Astrocyte (in vitro differentiated cells and primary cell): Measurements from ENCODE around the gene RNF149. TPM values are rescaled to one million over a fixed set of nuclear protein-coding genes. Genes with fewer than 3 reads are reported as not detected.

Source experiments
- DNase-seq: peaks from one replicate; pipeline ENCODE4 v3.0.0-alpha.2; 2010; ENCODE audit warnings: low read depth
- FAIRE-seq: peaks from 2 replicates; lab custom pipeline; 2011; peaks lifted over from hg19 to GRCh38; lab: Jason Lieb, UNC
- H2AFZ ChIP-seq: 2 replicates; pipeline ENCODE4 v1.6.0; 2012; ENCODE audit warnings: low read depth, low read length, inconsistent platforms
- H3K27ac ChIP-seq: 2 replicates; pipeline ENCODE4 v1.5.1; 2011; ENCODE audit warnings: low read depth, low read length, inconsistent platforms
- H3K27me3 ChIP-seq: 2 replicates; pipeline ENCODE4 v1.6.0; 2011; ENCODE audit warnings: low read length, inconsistent platforms; ENCODE audit not compliant: insufficient read depth
- H3K36me3 ChIP-seq: 2 replicates; pipeline ENCODE4 v1.5.1; 2011; ENCODE audit warnings: low read length, inconsistent platforms; ENCODE audit not compliant: insufficient read depth
- H3K4me1 ChIP-seq: 2 replicates; pipeline ENCODE4 v1.5.1; 2011; ENCODE audit warnings: low read length, inconsistent platforms; ENCODE audit not compliant: insufficient read depth
- H3K4me2 ChIP-seq: 2 replicates; pipeline ENCODE4 v1.6.0; 2012; ENCODE audit warnings: low read length, inconsistent platforms
- H3K4me3 ChIP-seq: 2 replicates; pipeline ENCODE4 v1.5.1; 2011; ENCODE audit warnings: low read depth, mild to moderate bottlenecking, low read length, inconsistent platforms; ENCODE audit not compliant: insufficient read depth
- H3K79me2 ChIP-seq: 2 replicates; pipeline ENCODE4 v1.6.0; 2012; ENCODE audit warnings: mild to moderate bottlenecking, low read length, inconsistent platforms; ENCODE audit not compliant: insufficient read depth
- H3K9ac ChIP-seq: 2 replicates; pipeline ENCODE4 v1.6.0; 2012; ENCODE audit warnings: mild to moderate bottlenecking, low read length, inconsistent platforms
- H3K9me3 ChIP-seq: 2 replicates; pipeline ENCODE4 v1.5.1; 2012; ENCODE audit warnings: low read depth, mild to moderate bottlenecking, low read length, inconsistent platforms; ENCODE audit not compliant: insufficient read depth
- H4K20me1 ChIP-seq: 2 replicates; pipeline ENCODE4 v1.6.0; 2012; ENCODE audit warnings: low read length, inconsistent platforms; ENCODE audit not compliant: insufficient read depth
- H3K27ac Mint-ChIP-seq: one replicate; pipeline ENCODE4 v1.8.0; 2021; ENCODE audit warnings: mild to moderate bottlenecking, mixed read lengths; ENCODE audit not compliant: unreplicated experiment
- H3K27me3 Mint-ChIP-seq: one replicate; pipeline ENCODE4 v1.8.0; 2021; ENCODE audit warnings: low read depth, mixed read lengths; ENCODE audit not compliant: unreplicated experiment
- H3K36me3 Mint-ChIP-seq: one replicate; pipeline ENCODE4 v1.8.0; 2021; ENCODE audit warnings: low read depth, mixed read lengths; ENCODE audit not compliant: unreplicated experiment
- H3K4me1 Mint-ChIP-seq: one replicate; pipeline ENCODE4 v1.8.0; 2021; ENCODE audit warnings: low read depth, mixed read lengths; ENCODE audit not compliant: unreplicated experiment
- H3K4me3 Mint-ChIP-seq: one replicate; pipeline ENCODE4 v1.8.0; 2021; ENCODE audit warnings: mild to moderate bottlenecking, moderate library complexity, mixed read lengths; ENCODE audit not compliant: unreplicated experiment
- H3K9me3 Mint-ChIP-seq: one replicate; pipeline ENCODE4 v1.8.0; 2021; ENCODE audit warnings: mild to moderate bottlenecking, mixed read lengths; ENCODE audit not compliant: unreplicated experiment
- EZH2 ChIP-seq: IDR thresholded peaks from 2 replicates; pipeline ENCODE4 v1.6.1; 2012; ENCODE audit warnings: mild to moderate bottlenecking, low read length, inconsistent platforms; ENCODE audit not compliant: insufficient read depth
- total RNA-seq: library from RNA; stranded (reverse); gene quantifications from 2 replicates; pipeline ENCODE4 v1.2.1, GENCODE V29; 2021
- TF ChIP-seq, protein P1 (sequence below): IDR thresholded peaks from 2 replicates; pipeline ENCODE4 v1.5.1; 2011; ENCODE audit warnings: low read depth, mild to moderate bottlenecking, inconsistent platforms, low read length, moderate library complexity; ENCODE audit not compliant: insufficient read depth

RNF149 gene
- total RNA-seq, 1 donor from 2014 or later, result 36.4 TPM

- no peaks in the 10 kb centered on the region for H3K36me3 ChIP-seq
- H2AFZ ChIP-seq, result no peak overlapping the region
- no peak overlapping the region for H3K9ac ChIP-seq
- Mint-ChIP-seq H3K4me1 (peaks cover 16% of the 10 kb centered on the region), H3K27me3 (no peaks in the 10 kb centered on the region), H3K9me3 (peaks cover 6% of the 10 kb centered on the region), H3K36me3 (peaks cover 13% of the 10 kb centered on the region), H3K27ac (no peak overlapping the region), H3K4me3 (no peak overlapping the region)
- H3K27me3 ChIP-seq, result no peaks in the 10 kb centered on the region
- H3K4me1 ChIP-seq, result peaks cover 8% of the 10 kb centered on the region
- H3K27ac ChIP-seq, result no peak overlapping the region
- FAIRE-seq (no peak), DNase-seq (no peak)
- H3K4me2 ChIP-seq, result no peak overlapping the region
- no peak overlapping the region for H3K4me3 ChIP-seq
- no peaks in the 10 kb centered on the region for H3K79me2 ChIP-seq
- no peak for TF ChIP-seq EZH2
- TF ChIP-seq, protein P1, sequence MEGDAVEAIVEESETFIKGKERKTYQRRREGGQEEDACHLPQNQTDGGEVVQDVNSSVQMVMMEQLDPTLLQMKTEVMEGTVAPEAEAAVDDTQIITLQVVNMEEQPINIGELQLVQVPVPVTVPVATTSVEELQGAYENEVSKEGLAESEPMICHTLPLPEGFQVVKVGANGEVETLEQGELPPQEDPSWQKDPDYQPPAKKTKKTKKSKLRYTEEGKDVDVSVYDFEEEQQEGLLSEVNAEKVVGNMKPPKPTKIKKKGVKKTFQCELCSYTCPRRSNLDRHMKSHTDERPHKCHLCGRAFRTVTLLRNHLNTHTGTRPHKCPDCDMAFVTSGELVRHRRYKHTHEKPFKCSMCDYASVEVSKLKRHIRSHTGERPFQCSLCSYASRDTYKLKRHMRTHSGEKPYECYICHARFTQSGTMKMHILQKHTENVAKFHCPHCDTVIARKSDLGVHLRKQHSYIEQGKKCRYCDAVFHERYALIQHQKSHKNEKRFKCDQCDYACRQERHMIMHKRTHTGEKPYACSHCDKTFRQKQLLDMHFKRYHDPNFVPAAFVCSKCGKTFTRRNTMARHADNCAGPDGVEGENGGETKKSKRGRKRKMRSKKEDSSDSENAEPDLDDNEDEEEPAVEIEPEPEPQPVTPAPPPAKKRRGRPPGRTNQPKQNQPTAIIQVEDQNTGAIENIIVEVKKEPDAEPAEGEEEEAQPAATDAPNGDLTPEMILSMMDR, result no peak
- H4K20me1 ChIP-seq, result no peaks in the 10 kb centered on the region
- no peaks in the 10 kb centered on the region for H3K9me3 ChIP-seq
Measured at GRCh38 chr2:101231937-101232730, 76.4 kb downstream of the RNF149 start.

GRCh38 chr2:101231240-101231639 lies 77.3 kb downstream of the RNF149 start:
- Histone ChIP-seq H3K9ac (no peak overlapping the region), H3K9me3 (no peaks in the 10 kb centered on the region), H3K4me3 (no peak overlapping the region), H4K20me1 (no peaks in the 10 kb centered on the region), H3K36me3 (no peaks in the 10 kb centered on the region), H3K27me3 (no peaks in the 10 kb centered on the region), H3K27ac (no peak overlapping the region), H3K4me2 (no peak overlapping the region), H2AFZ (no peak overlapping the region), H3K79me2 (no peaks in the 10 kb centered on the region), H3K4me1 (peaks cover 8% of the 10 kb centered on the region)
- FAIRE-seq, result no peak
- Mint-ChIP-seq H3K9me3 (peaks cover 2% of the 10 kb centered on the region), H3K27ac (peak overlapping the region; percentile 88), H3K4me1 (peaks cover 15% of the 10 kb centered on the region), H3K36me3 (peaks cover 13% of the 10 kb centered on the region), H3K4me3 (no peak overlapping the region), H3K27me3 (no peaks in the 10 kb centered on the region)
- DNase-seq, result no peak
- TF ChIP-seq EZH2, result no peak
- TF ChIP-seq, protein P1, result no peak

DNA sequence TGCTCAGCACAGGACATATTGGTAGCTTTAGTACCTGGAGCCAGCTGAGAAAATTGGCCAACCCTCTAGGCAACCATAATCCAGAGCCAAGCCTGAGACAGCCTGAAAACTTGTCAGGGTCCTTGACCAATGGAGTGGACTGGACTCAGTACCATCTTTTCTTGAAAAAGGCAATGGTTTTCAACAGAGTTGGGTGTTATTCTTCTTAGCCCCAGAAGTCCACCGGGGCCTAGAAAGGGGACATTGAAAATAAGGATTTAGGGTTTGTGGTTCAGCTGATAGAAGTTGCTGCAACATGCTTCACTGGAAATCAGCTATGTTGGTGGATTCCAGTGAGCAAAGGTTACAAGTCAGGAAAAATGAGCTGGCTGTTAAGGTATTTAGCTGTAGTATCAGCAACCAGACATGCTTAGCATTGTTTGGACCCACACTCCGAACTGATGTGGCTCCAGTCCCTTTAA lies 77.9 kb downstream of the RNF149 start:
- Mint-ChIP-seq H3K36me3 (peaks cover 10% of the 10 kb centered on the region), H3K4me1 (peaks cover 15% of the 10 kb centered on the region), H3K4me3 (no peak overlapping the region), H3K27ac (peak overlapping the region; percentile 88), H3K27me3 (no peaks in the 10 kb centered on the region), H3K9me3 (no peaks in the 10 kb centered on the region)
- peak overlapping the region; percentile 37 for H3K4me2 ChIP-seq
- H2AFZ ChIP-seq, result no peak overlapping the region
- DNase-seq (peak; percentile 90), FAIRE-seq (no peak)
- no peak for TF ChIP-seq EZH2
- TF ChIP-seq, protein P1, result no peak
- H3K27me3 ChIP-seq, result no peaks in the 10 kb centered on the region
- H3K27ac ChIP-seq, result no peak overlapping the region
- H3K9me3 ChIP-seq, result no peaks in the 10 kb centered on the region
- no peak overlapping the region for H3K4me3 ChIP-seq
- H3K79me2 ChIP-seq, result no peaks in the 10 kb centered on the region
- H3K36me3 ChIP-seq, result no peaks in the 10 kb centered on the region
- H4K20me1 ChIP-seq, result no peaks in the 10 kb centered on the region
- H3K4me1 ChIP-seq, result peaks cover 8% of the 10 kb centered on the region
- no peak overlapping the region for H3K9ac ChIP-seq
